ACC112 (cell line): Measurements from ENCODE around the gene DEDD2.
A peak's percentile ranks its signal among the peaks of the same experiment; 100 is the strongest.
"Not testable (repeated sequence)": the region's sequence is repeated elsewhere in the genome, so short reads cannot be mapped to it uniquely, and the experiment has no call there.

Source experiments
- H2AFZ ChIP-seq: fragments of 200-600 bp; sonication (generic); one replicate; pipeline ENCODE4 v1.6.0; 2017; ENCODE audit warnings: antibody characterized with exemption, low read length; ENCODE audit not compliant: unreplicated experiment
- H3K27ac ChIP-seq: fragments of 200-600 bp; sonication (generic); 2 replicates; pipeline ENCODE4 v1.5.1; 2014; ENCODE audit warnings: low read depth, mild to moderate bottlenecking, antibody characterized with exemption, low read length, moderate library complexity
- H3K27me3 ChIP-seq: fragments of 200-600 bp; sonication (generic); 2 replicates; pipeline ENCODE4 v1.6.1; 2014; ENCODE audit warnings: mild to moderate bottlenecking, antibody characterized with exemption, low read length, moderate library complexity, mixed read lengths; ENCODE audit not compliant: insufficient read depth
- H3K36me3 ChIP-seq: fragments of 200-600 bp; sonication (generic); 2 replicates; pipeline ENCODE4 v1.6.1; 2016; ENCODE audit warnings: mild to moderate bottlenecking, antibody characterized with exemption, low read length, moderate library complexity, mixed read lengths; ENCODE audit not compliant: insufficient read depth
- H3K4me1 ChIP-seq: fragments of 200-600 bp; sonication (generic); one replicate; pipeline ENCODE4 v1.6.1; 2016; ENCODE audit warnings: low read length, mixed read lengths; ENCODE audit not compliant: insufficient read depth, unreplicated experiment, control insufficient read depth
- H3K4me3 ChIP-seq: fragments of 200-600 bp; sonication (generic); 2 replicates; pipeline ENCODE4 v1.5.1; 2014; ENCODE audit warnings: mild to moderate bottlenecking, low read depth, low read length
- H3K79me2 ChIP-seq: fragments of 200-600 bp; sonication (generic); one replicate; pipeline ENCODE4 v1.6.0; 2016; ENCODE audit warnings: low read length; ENCODE audit not compliant: control insufficient read depth, unreplicated experiment, insufficient read depth

DEDD2 gene

GRCh38 chr19:42217520-42218437 lies at the start of gene DEDD2:
Gene DEDD2 (minus strand): TSS chr19:42217677. CDS start chr19:42217007, 670 bp downstream.
- Histone ChIP-seq H2AFZ (peak within 1 kb of the TSS; percentile 68), H3K4me1 (peaks cover 17% of the 10 kb centered on the region), H3K79me2 (peaks cover 46% of the 10 kb centered on the region), H3K27me3 (no peaks in the 10 kb centered on the region), H3K27ac (peak within 1 kb of the TSS; percentile 94), H3K36me3 (no peaks in the 10 kb centered on the region), H3K4me3 (peak within 1 kb of the TSS; percentile 85)

GRCh38 chr19:42266928-42267603 lies 49.6 kb upstream of the DEDD2 start:
- not testable (repeated sequence) for H3K36me3 ChIP-seq, H3K4me1 ChIP-seq, H3K27ac ChIP-seq, H2AFZ ChIP-seq, H3K27me3 ChIP-seq
- Histone ChIP-seq H3K4me3 (peak overlapping the region; percentile 92), H3K79me2 (peaks cover 22% of the 10 kb centered on the region)

- H2AFZ ChIP-seq, H3K36me3 ChIP-seq, H3K27ac ChIP-seq, H3K4me3 ChIP-seq, H3K27me3 ChIP-seq, H3K4me1 ChIP-seq: not testable (repeated sequence)
- peaks cover 15% of the 10 kb centered on the region for H3K79me2 ChIP-seq
Measured at GRCh38 chr19:42266105-42266504, 48.6 kb upstream of the DEDD2 start.

GRCh38 chr19:42261763-42262162 lies 44.3 kb upstream of the DEDD2 start:
- H3K36me3 ChIP-seq = no peaks in the 10 kb centered on the region
- H3K27me3 ChIP-seq = no peaks in the 10 kb centered on the region
- H3K4me1 ChIP-seq = no peaks in the 10 kb centered on the region
- no peak overlapping the region for H3K4me3 ChIP-seq
- H3K27ac ChIP-seq = no peak overlapping the region
- H3K79me2 ChIP-seq = no peaks in the 10 kb centered on the region
- H2AFZ ChIP-seq = no peak overlapping the region

- H3K4me1 ChIP-seq, H3K36me3 ChIP-seq, H2AFZ ChIP-seq, H3K4me3 ChIP-seq, H3K27ac ChIP-seq, H3K27me3 ChIP-seq: not testable (repeated sequence)
- H3K79me2 ChIP-seq = peaks cover 18% of the 10 kb centered on the region
Measured at GRCh38 chr19:42257842-42258241, 40.4 kb upstream of the DEDD2 start.

- H3K4me1 ChIP-seq = peaks cover 7% of the 10 kb centered on the region
- peak overlapping the region; percentile 82 for H3K4me3 ChIP-seq
- peaks cover 32% of the 10 kb centered on the region for H3K79me2 ChIP-seq
- H3K27ac ChIP-seq = peak overlapping the region; percentile 72
- H2AFZ ChIP-seq = no peak overlapping the region
- H3K27me3 ChIP-seq = no peaks in the 10 kb centered on the region
- no peaks in the 10 kb centered on the region for H3K36me3 ChIP-seq
Measured at GRCh38 chr19:42255766-42256745, 38.6 kb upstream of the DEDD2 start.

- peak within 1 kb of the TSS; percentile 83 for H3K27ac ChIP-seq
- no peak within 1 kb of the TSS for H2AFZ ChIP-seq
- H3K79me2 ChIP-seq = peaks cover 41% of the 10 kb centered on the region
- H3K36me3 ChIP-seq = no peaks in the 10 kb centered on the region
- H3K27me3 ChIP-seq = no peaks in the 10 kb centered on the region
- H3K4me3 ChIP-seq = peak within 1 kb of the TSS; percentile 96
- H3K4me1 ChIP-seq = peaks cover 16% of the 10 kb centered on the region
Measured at GRCh38 chr19:42254850-42255765, 37.6 kb upstream of the DEDD2 start, which contains the start of gene ERF. Gene ERF (minus strand): TSS chr19:42255128. CDS start chr19:42254999, 129 bp downstream.

GRCh38 chr19:42254089-42254849 lies 36.8 kb upstream of the DEDD2 start:
- H2AFZ ChIP-seq = no peak overlapping the region
- H3K4me1 ChIP-seq = peaks cover 16% of the 10 kb centered on the region
- peaks cover 49% of the 10 kb centered on the region for H3K79me2 ChIP-seq

More at GRCh38 chr19:42254089-42254849, 36.8 kb upstream of the DEDD2 start:
- Histone ChIP-seq H3K36me3 (no peaks in the 10 kb centered on the region), H3K4me3 (peak overlapping the region; percentile 96), H3K27ac (peak overlapping the region; percentile 83), H3K27me3 (no peaks in the 10 kb centered on the region)
